Measurements from ENCODE around the gene ARHGAP25.

The ARHGAP25 gene

DNA sequence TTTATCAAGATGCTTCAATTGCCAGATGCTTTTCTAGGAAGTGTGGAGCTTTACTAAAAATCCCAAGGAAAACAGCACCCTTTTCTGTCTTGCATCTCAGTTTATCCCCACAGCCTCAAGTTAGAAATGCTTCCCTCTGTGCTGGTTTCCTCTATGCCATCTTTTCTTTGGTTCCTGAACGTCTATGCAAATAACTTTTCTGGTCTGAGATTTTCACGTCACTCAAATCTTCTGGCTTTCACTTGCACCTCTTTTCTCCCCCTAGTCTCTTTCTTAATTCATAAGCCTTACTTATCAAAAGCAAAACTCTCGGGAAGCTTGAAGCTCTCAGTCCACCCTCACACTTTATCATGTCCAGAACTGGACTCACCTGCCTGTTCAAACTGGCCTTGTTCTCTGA is 33.9 kb downstream of the ARHGAP25 start:
- no peak for TF ChIP-seq ZFX (IDR thresholded peaks at IDR 0.05)
- H3K27ac ChIP-seq: no peak overlapping the region

DNA sequence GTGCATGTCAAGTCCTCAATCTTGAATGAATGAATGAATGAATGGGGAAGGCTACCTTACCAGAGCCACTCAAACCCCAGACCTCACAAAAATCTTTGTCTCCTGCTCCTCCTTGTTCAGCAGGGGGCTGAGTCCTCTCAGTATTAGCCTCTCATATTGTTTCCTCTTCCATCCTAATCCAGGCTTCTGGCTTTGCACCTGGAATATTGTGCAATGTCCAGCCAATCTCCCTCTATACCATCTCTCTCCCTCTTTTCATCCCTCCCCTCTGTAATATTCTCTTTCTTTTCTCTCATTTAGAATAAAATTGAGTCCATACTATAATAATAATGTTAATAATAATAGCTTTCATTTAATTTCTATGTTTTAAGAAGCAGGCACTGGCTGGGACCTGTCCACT is 34.3 kb downstream of the ARHGAP25 start:
- H3K27ac ChIP-seq: no peak overlapping the region
- TF ChIP-seq ZFX (IDR thresholded peaks at IDR 0.05): no peak
- TF ChIP-seq, protein P1, sequence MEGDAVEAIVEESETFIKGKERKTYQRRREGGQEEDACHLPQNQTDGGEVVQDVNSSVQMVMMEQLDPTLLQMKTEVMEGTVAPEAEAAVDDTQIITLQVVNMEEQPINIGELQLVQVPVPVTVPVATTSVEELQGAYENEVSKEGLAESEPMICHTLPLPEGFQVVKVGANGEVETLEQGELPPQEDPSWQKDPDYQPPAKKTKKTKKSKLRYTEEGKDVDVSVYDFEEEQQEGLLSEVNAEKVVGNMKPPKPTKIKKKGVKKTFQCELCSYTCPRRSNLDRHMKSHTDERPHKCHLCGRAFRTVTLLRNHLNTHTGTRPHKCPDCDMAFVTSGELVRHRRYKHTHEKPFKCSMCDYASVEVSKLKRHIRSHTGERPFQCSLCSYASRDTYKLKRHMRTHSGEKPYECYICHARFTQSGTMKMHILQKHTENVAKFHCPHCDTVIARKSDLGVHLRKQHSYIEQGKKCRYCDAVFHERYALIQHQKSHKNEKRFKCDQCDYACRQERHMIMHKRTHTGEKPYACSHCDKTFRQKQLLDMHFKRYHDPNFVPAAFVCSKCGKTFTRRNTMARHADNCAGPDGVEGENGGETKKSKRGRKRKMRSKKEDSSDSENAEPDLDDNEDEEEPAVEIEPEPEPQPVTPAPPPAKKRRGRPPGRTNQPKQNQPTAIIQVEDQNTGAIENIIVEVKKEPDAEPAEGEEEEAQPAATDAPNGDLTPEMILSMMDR (conservative IDR thresholded peaks at IDR 0.05): no peak

DNA sequence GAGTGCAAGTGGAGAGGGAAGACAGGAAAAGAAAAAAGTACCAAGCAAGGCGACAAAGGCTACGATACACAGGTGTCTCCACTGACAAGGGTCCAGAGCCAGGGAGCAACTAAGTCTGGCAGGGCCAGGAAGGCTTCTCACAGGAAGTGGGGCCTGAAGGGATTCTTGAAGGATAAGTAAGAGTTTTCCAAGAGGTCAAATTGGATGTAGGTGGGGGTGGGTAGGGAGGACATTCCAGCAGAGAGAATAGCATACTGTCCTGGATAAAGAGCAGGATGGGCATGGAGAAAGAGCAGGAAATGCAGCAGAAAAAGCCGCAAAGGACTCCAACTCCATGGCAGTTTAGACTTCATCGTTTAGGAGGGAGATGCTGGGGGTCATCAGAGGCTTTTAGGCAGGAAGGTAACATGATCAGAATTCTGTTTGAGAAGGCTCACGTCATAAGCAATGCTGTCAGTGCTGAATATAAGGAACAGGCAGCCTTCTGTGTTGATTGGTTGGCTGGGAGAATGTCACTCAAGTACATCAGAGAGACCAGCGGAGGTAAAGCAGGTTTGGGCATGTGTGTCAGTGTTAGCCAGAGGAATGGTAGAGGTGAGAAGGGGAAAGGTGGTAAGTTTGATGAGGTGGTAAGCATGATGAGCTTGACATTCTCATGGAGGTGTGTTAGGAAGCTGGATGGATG is 35.1 kb downstream of the ARHGAP25 start:
- TF ChIP-seq, protein P1 (conservative IDR thresholded peaks at IDR 0.05): no peak
- TF ChIP-seq ZFX (IDR thresholded peaks at IDR 0.05): no peak
- H3K27ac ChIP-seq: no peak overlapping the region

DNA sequence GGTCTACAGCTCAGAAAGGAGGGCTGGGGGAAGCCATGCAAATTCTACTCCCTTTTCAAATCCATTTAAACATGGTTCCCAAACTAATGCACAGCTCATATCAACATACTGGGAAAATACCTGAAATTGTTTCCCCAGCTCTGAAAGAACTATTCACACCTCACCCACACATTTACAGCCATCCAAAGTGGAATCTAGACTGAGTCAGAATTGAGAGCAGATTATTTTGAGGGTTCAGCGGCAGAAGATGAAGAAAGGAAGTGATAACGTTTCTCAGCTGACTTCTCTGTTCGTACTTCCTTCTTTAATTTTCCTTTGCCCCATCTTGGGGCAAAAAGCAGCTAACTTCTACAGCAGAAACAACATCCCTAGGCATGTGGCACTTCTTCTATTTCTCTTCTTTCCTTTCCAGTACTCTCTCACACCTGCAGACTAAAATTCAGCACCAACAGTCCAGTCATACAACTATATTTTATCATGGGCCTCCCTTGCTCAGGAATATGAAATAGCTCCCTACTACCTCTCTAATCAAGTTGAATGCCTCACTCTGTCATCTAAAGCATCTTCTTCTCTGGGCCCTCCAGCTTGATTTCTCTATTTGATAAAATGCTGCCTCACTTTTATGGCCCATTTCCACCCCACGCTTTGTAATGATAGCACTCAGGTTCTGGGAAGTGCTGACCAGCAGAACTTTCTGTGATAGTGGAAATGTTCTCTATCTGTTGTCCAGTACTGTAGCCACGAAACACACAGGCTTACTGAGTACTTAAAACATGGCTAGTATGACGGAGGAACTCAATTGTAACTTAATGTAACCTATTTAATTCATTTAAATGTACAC is 35.9 kb downstream of the ARHGAP25 start:
- no peak overlapping the region for H3K27ac ChIP-seq
- TF ChIP-seq ZFX (IDR thresholded peaks at IDR 0.05): no peak
- TF ChIP-seq, protein P1 (conservative IDR thresholded peaks at IDR 0.05): no peak

DNA sequence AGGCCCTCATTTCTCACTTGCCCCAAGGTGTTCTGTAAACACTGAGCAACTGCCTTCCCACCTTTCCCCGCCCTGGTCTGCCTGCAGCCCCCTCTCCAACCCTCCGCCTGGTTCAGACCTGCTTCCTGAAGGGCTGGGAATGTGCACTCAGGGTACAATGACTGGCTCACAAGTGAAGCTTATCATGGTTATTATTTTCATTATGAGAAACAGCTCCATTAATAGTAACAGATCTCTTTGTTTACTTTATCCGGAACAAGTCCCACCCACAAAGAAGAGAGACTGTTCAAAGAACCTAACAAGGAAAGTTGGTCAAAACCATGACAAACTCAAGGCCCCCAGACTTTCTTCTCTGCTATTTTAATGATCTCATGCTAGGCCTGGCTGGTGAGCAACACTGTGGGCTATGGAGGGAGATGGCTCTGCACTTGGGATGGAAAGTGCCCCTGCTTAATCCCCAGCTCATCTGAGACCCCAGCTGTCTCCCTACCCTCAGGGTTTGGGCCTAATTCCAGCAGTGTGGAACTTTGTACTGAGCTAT is 36.7 kb downstream of the ARHGAP25 start:
- TF ChIP-seq ZFX (IDR thresholded peaks at IDR 0.05): no peak
- TF ChIP-seq, protein P1 (conservative IDR thresholded peaks at IDR 0.05): no peak
- H3K27ac ChIP-seq: no peak overlapping the region

DNA sequence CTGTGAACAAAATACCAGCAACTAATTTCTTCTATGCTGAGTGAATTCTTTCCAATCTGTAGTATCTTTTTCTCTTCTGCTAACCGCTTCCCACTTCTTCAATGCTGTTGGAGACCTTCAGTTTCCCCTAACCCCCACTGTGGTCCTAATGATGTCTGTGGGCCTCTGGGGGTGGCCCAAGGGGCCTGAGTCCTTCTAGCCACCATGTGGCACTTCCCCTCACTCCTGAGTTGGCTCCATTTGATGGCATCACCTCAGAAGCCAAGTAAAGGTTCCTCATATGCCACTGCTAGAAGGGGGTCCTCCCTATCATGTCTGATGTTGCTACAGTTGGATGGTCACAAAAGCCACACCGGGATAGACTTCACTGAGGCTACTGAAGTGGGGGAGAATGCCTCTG is 37.5 kb downstream of the ARHGAP25 start:
- TF ChIP-seq, protein P1 (conservative IDR thresholded peaks at IDR 0.05): no peak
- no peak for TF ChIP-seq ZFX (IDR thresholded peaks at IDR 0.05)
- no peak overlapping the region for H3K27ac ChIP-seq

DNA sequence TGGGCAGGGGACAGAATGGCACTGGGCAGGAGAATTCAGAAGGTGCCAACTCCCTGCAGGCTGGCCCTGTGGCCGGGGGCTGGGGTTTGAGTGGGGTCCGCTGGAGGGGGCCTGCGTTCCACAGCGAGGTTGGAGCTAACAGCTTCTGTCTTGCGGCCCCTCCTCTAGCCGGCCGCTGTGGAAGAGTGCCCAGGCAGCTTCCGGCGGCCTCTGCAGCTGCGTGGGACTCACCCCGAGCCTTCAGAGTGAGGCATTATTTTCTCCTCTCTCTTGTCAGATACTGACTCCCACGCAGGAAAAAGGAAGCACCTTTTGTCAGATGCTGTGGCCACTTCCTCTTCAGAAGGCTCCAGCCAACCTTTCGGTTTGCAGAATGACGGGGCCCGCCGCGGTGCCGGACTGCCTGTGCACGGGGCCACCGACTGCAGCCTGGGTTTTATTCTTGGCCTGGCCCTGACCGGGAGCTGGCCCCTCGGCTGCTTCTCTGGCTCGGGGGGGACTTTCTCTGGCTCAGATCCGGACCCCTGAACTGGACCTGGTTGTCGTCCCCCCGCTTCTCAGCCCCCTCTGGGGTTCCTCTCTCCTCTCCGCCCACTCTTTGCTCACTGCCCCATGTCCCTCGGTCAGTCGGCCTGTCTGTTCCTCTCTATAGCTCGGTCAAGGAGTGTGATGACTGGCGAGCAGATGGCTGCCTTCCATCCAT is 40.1 kb downstream of the ARHGAP25 start:
- no peak overlapping the region for H3K27ac ChIP-seq
- TF ChIP-seq, protein P1 (conservative IDR thresholded peaks at IDR 0.05): no peak
- no peak for TF ChIP-seq ZFX (IDR thresholded peaks at IDR 0.05)

All from C4-2B (cell line).